HCT116 (cell line): ENCODE measurements around the gene SPACA9. TPM values are rescaled to one million over a fixed set of nuclear protein-coding genes. Genes with fewer than 3 reads are reported as not detected.

ENCODE experiments used
- ATAC-seq: fragments of 200-7000 bp; cut with Tn5 transposase; 2 replicates; pipeline ENCODE4 v1.9.1; 2020; ENCODE audit warnings: mild to moderate bottlenecking, moderate library complexity
- BruUV-seq: library from RNA; stranded (reverse); fragments of 400-500 nt; replicated peaks from 2 replicates; lab custom pipeline; 2021; lab: Mats Ljungman, UMichigan
- CTCF ChIA-PET: fragments of 300-600 bp; sonication (Branson Sonifier 250); formaldehyde crosslinking; loops from one replicate; lab custom pipeline; 2021; ENCODE audit warnings: antibody characterized with exemption; lab: Charles Lee
- POLR2A ChIA-PET: fragments of 300-600, 350-600 bp; sonication (Branson Sonifier 250); formaldehyde crosslinking; loops from one replicate; lab custom pipeline; 2021; ENCODE audit warnings: antibody characterized with exemption; lab: Charles Lee
- RAD21 ChIA-PET, 2 experiments: fragments of 300-600 bp; sonication (Branson Sonifier 250); formaldehyde crosslinking; loops; one replicate each; lab custom pipeline; 2023; ENCODE audit warnings: low total read pairs in 2 of 2; ENCODE audit not compliant: uncharacterized antibody in 2 of 2, unreplicated experiment in 2 of 2, low non-redundant PET in 1 of 2; lab: Charles Lee
- DNase-seq: peaks from one replicate; pipeline ENCODE4 v3.0.0-alpha.2; 2010; ENCODE audit warnings: low read depth, low spot score
- H2AFZ ChIP-seq: fragments of 200-600 bp; shearing (Covaris generic), sonication (generic); 2 replicates; pipeline ENCODE4 v1.6.1; 2017; ENCODE audit warnings: low read depth, mixed run types, mixed read lengths, antibody characterized with exemption, low read length; ENCODE audit not compliant: poor library complexity, severe bottlenecking
- H3K27ac ChIP-seq: 2 replicates; pipeline ENCODE4 v1.5.1; 2012; ENCODE audit warnings: low read depth, low read length
- H3K27me3 ChIP-seq: fragments of 200-600 bp; sonication (generic); 2 replicates; pipeline ENCODE4 v1.6.1; 2016; ENCODE audit warnings: mixed run types, low read length, mixed read lengths; ENCODE audit not compliant: insufficient read depth
- H3K36me3 ChIP-seq, 2 experiments: fragments of 200-500 bp in 1 of 2; fragments of 200-600 bp in 1 of 2; sonication (Bioruptor generic) in 1 of 2; sonication (generic) in 1 of 2; 2 replicates each; pipeline versions ENCODE4 v1.5.1 to v1.6.1; 2014 to 2016; ENCODE audit warnings: low read length in 2 of 2, inconsistent platforms in 1 of 2, mixed read lengths in 1 of 2, mixed run types in 1 of 2; ENCODE audit not compliant: insufficient read depth in 2 of 2, control insufficient read depth in 1 of 2
- H3K4me1 ChIP-seq, 2 experiments: fragments of 200-600 bp in 1 of 2; sonication (generic) in 1 of 2; 2 replicates each; pipeline versions ENCODE4 v1.5.1 to v1.6.1; 2012 to 2017; ENCODE audit warnings: low read length in 2 of 2, inconsistent platforms in 1 of 2, mild to moderate bottlenecking in 1 of 2, mixed read lengths in 1 of 2, mixed run types in 1 of 2, moderate library complexity in 1 of 2; ENCODE audit not compliant: insufficient read depth in 2 of 2, control insufficient read depth in 1 of 2
- H3K4me2 ChIP-seq: fragments of 200-600 bp; sonication (generic); 2 replicates; pipeline ENCODE4 v1.6.1; 2017; ENCODE audit warnings: mixed run types, low read length, mixed read lengths
- H3K4me3 ChIP-seq, 2 experiments: fragments of 200-600 bp in 1 of 2; sonication (generic) in 1 of 2; replicated peaks in 1 of 2; 2 replicates each; pipeline ENCODE4 v1.5.1; 2011 to 2016; ENCODE audit warnings: low read length in 2 of 2, control low read depth in 1 of 2, low read depth in 1 of 2, mild to moderate bottlenecking in 1 of 2, mixed read lengths in 1 of 2, mixed run types in 1 of 2
- H3K79me2 ChIP-seq: fragments of 200-600 bp; sonication (generic); 2 replicates; pipeline ENCODE4 v1.6.1; 2017; ENCODE audit warnings: mild to moderate bottlenecking, mixed run types, low read length, moderate library complexity, mixed read lengths; ENCODE audit not compliant: insufficient read depth
- H3K9ac ChIP-seq: fragments of 200-600 bp; sonication (generic); 2 replicates; pipeline ENCODE4 v1.6.1; 2016; ENCODE audit warnings: low read length, mixed read lengths
- H3K9me2 ChIP-seq: fragments of 200-600 bp; sonication (generic), shearing (Covaris generic); 2 replicates; pipeline ENCODE4 v1.6.1; 2017; ENCODE audit warnings: mixed run types, mild to moderate bottlenecking, moderate library complexity; ENCODE audit not compliant: insufficient read depth
- H3K9me3 ChIP-seq, 2 experiments: fragments of 200-500 bp in 1 of 2; fragments of 200-600 bp in 1 of 2; sonication (Bioruptor generic) in 1 of 2; sonication (generic) in 1 of 2; 2 replicates each; pipeline ENCODE4 v1.6.1; 2014 to 2017; ENCODE audit warnings: low read length in 2 of 2, mixed read lengths in 2 of 2, inconsistent platforms in 1 of 2, low read depth in 1 of 2, mild to moderate bottlenecking in 1 of 2, mixed run types in 1 of 2, moderate library complexity in 1 of 2; ENCODE audit not compliant: control insufficient read depth in 1 of 2, insufficient read depth in 1 of 2
- H4K20me1 ChIP-seq: fragments of 200-600 bp; sonication (generic), shearing (Covaris generic); 2 replicates; pipeline ENCODE4 v1.6.1; 2017; ENCODE audit warnings: mixed run types, mild to moderate bottlenecking, moderate library complexity; ENCODE audit not compliant: insufficient read depth
- CBX3 ChIP-seq: IDR thresholded peaks from 2 replicates; pipeline ENCODE4 v1.6.1; 2012; ENCODE audit warnings: low read depth
- CTCF ChIP-seq, 3 experiments: fragments of 200-600 bp in 1 of 3; sonication (generic) in 1 of 3; IDR thresholded peaks in 2 of 3; conservative IDR thresholded peaks in 1 of 3; 2 replicates each; pipeline ENCODE4 v1.5.1; 2012 to 2017; ENCODE audit warnings: low read depth in 2 of 3, low read length in 2 of 3, antibody characterized with exemption in 1 of 3, borderline replicate concordance in 1 of 3, control low read depth in 1 of 3, mild to moderate bottlenecking in 1 of 3, mixed read lengths in 1 of 3, mixed run types in 1 of 3, moderate library complexity in 1 of 3; ENCODE audit not compliant: insufficient read depth in 1 of 3
- EZH2 ChIP-seq: fragments of 200-600 bp; sonication (generic); IDR thresholded peaks from 2 replicates; pipeline ENCODE4 v1.6.1; 2017; ENCODE audit warnings: antibody characterized with exemption, mixed run types
- FOSL1 ChIP-seq: IDR thresholded peaks from 2 replicates; pipeline ENCODE4 v1.6.1; 2012; ENCODE audit warnings: low read depth
- JUND ChIP-seq: IDR thresholded peaks from 2 replicates; pipeline ENCODE4 v1.6.1; 2012
- POLR2A ChIP-seq: IDR thresholded peaks from 2 replicates; pipeline ENCODE4 v1.7.0; 2011; ENCODE audit warnings: borderline replicate concordance; ENCODE audit not compliant: insufficient read depth, insufficient read length; ENCODE audit errors: extremely low read depth
- RAD21 ChIP-seq: IDR thresholded peaks from 2 replicates; pipeline ENCODE4 v1.6.1; 2012; ENCODE audit warnings: low read depth, mild to moderate bottlenecking
- TCF7L2 ChIP-seq: IDR thresholded peaks from 2 replicates; pipeline ENCODE4 v1.7.0; 2011; ENCODE audit warnings: borderline replicate concordance, inconsistent platforms; ENCODE audit not compliant: insufficient read depth, insufficient read length; ENCODE audit errors: extremely low read depth
- ZBTB33 ChIP-seq: IDR thresholded peaks from 2 replicates; pipeline ENCODE4 v1.6.1; 2011; ENCODE audit warnings: mild to moderate bottlenecking, low read length, moderate library complexity; ENCODE audit not compliant: insufficient replicate concordance; ENCODE audit errors: extremely low read depth
- ZNF274 ChIP-seq: fragments of 200-500 bp; sonication (Bioruptor generic); IDR thresholded peaks from 2 replicates; pipeline ENCODE4 v1.6.1; 2014; ENCODE audit warnings: mild to moderate bottlenecking, low read depth, low read length, inconsistent platforms
- intact Hi-C: fragments of 100-400 bp; cut with micrococcal nuclease; formaldehyde crosslinking; loops from 2 replicates; pipeline ENCODE4 v1.10.0; 2022
- total RNA-seq: library from RNA; stranded (reverse); gene quantifications from one replicate; pipeline ENCODE4 v1.2.1, GENCODE V29; 2021; ENCODE audit not compliant: unreplicated experiment
- TF ChIP-seq, protein P1 (sequence below): IDR thresholded peaks from 2 replicates; pipeline ENCODE4 v1.6.1; 2012; ENCODE audit warnings: low read depth

SPACA9 gene
- total RNA-seq, 1 experiment from 2014 or later = 8.0 TPM

GRCh38 chr9:132896264-132896663 is 17.6 kb downstream of the SPACA9 start:
- Histone ChIP-seq H2AFZ (no peak overlapping the region), H3K79me2 (no peaks in the 10 kb centered on the region), H3K9me3 (no peaks in the 10 kb centered on the region), H3K9me2 (no peaks in the 10 kb centered on the region), H3K27ac (no peak overlapping the region), H3K4me1 (peaks cover 0 to 15% of the 10 kb centered on the region in 2 experiments; a peak in 3 of 4 replicates), H3K9ac (no peak overlapping the region), H3K36me3 (peaks cover 13 to 26% of the 10 kb centered on the region in 2 experiments; a peak in 3 of 4 replicates), H4K20me1 (no peaks in the 10 kb centered on the region), H3K4me2 (no peak overlapping the region), H3K4me3 (no peak overlapping the region), H3K27me3 (no peaks in the 10 kb centered on the region)
- ChIA-PET POLR2A (no interaction called here), RAD21 (no interaction called here), CTCF (no interaction called here)
- ATAC-seq = no peak
- TF ChIP-seq, protein P1, sequence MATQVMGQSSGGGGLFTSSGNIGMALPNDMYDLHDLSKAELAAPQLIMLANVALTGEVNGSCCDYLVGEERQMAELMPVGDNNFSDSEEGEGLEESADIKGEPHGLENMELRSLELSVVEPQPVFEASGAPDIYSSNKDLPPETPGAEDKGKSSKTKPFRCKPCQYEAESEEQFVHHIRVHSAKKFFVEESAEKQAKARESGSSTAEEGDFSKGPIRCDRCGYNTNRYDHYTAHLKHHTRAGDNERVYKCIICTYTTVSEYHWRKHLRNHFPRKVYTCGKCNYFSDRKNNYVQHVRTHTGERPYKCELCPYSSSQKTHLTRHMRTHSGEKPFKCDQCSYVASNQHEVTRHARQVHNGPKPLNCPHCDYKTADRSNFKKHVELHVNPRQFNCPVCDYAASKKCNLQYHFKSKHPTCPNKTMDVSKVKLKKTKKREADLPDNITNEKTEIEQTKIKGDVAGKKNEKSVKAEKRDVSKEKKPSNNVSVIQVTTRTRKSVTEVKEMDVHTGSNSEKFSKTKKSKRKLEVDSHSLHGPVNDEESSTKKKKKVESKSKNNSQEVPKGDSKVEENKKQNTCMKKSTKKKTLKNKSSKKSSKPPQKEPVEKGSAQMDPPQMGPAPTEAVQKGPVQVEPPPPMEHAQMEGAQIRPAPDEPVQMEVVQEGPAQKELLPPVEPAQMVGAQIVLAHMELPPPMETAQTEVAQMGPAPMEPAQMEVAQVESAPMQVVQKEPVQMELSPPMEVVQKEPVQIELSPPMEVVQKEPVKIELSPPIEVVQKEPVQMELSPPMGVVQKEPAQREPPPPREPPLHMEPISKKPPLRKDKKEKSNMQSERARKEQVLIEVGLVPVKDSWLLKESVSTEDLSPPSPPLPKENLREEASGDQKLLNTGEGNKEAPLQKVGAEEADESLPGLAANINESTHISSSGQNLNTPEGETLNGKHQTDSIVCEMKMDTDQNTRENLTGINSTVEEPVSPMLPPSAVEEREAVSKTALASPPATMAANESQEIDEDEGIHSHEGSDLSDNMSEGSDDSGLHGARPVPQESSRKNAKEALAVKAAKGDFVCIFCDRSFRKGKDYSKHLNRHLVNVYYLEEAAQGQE = no peak
- TF ChIP-seq TCF7L2 (no peak), JUND (no peak), FOSL1 (no peak), CBX3 (no peak), POLR2A (no peak), CTCF (IDR thresholded peaks at IDR 0.05 in 2 of 3, conservative IDR thresholded peaks at IDR 0.05 in 1 of 3; ENCODE audit: borderline replicate concordance in 1 of 3, insufficient read depth in 1 of 3, low read depth in 2 of 3, low read length in 2 of 3) (no peak), ZBTB33 (no peak), RAD21 (no peak), ZNF274 (no peak), EZH2 (no peak)
- no TSS peak for BruUV-seq
- no peak for DNase-seq
- intact Hi-C loops = no loop called here
